Spleen (tissue), 7 donors: ENCODE data around the gene RBMS1.

Experiments
- CTCF ChIP-seq, 11 experiments: fragments of 200-600 bp in 7 of 11; fragments of 450-650 bp in 4 of 11; sonication (generic) in 4 of 11; IDR thresholded peaks in 8 of 11; conservative IDR thresholded peaks in 3 of 11; 1 replicate in 7 of 11; 2 replicates in 4 of 11; pipeline versions ENCODE4 v1.4.0 to v1.8.0; 2016 to 2021; ENCODE audit warnings: antibody characterized with exemption in 11 of 11, inconsistent platforms in 4 of 11, mild to moderate bottlenecking in 1 of 11
- POLR2A ChIP-seq, 3 donors: fragments of 450-650 bp; IDR thresholded peaks; one replicate each; pipeline ENCODE4 v1.5.1; 2017; ENCODE audit warnings: antibody characterized with exemption in 3 of 3, mild to moderate bottlenecking in 1 of 3
- POLR2AphosphoS5 ChIP-seq, 3 donors: sonication (generic); formaldehyde crosslinking; IDR thresholded peaks; one replicate each; pipeline ENCODE4 v1.5.1; 2017; ENCODE audit warnings: antibody characterized with exemption in 3 of 3
- donor health status: DM: no; HTN: no; CAD: no; lungs with moderate emphysema.
- donor health status: DM: no; HTN: no; CAD: no.
- donor health status: DM: no; HTN: no; CAD: no.

DNA sequence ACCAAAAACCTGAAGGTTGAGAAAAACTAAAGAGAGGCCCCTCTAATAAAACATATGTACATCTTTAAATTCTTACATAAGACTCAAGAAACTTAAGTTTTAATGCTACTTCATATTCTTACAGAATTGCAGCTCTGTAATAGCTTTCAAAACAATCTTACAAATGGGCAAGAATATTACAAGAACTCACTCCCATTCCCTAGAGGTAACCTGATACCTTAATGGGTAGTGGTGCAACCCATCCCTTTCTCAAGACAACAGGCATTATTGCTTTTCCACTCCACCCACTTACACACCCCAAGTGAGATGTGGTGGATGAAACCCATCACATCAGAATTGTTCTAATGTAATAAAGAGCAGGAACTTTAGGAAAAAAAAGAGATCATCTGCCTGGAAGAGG is 103.7 kb downstream of the RBMS1 start:
- TF ChIP-seq CTCF (IDR thresholded peaks at IDR 0.05 in 8 of 11, conservative IDR thresholded peaks at IDR 0.05 in 3 of 11) (no peak), POLR2A (IDR thresholded peaks at IDR 0.05) (no peak), POLR2AphosphoS5 (IDR thresholded peaks at IDR 0.05) (no peak)
